A549 (cell line): ENCODE results near the gene SCAP. TPM values are rescaled to one million over a fixed set of nuclear protein-coding genes. Genes with fewer than 3 reads are reported as not detected.

Source experiments
- ATAC-seq, 2 experiments: fragments of 200-7000 bp in 1 of 2; fragments of >200 bp in 1 of 2; cut with Nextera tagmentation in 1 of 2; cut with Tn5 transposase in 1 of 2; 3 replicates each; pipeline versions ENCODE4 v1.8.0 to v1.9.1; 2018 to 2020; ENCODE audit warnings: mild to moderate bottlenecking in 1 of 2, moderate library complexity in 1 of 2
- CTCF ChIA-PET: fragments of 300-600 bp; sonication (Branson Sonifier 250); formaldehyde crosslinking; extraction: SDS; loops from one replicate; lab custom pipeline; 2021; ENCODE audit warnings: antibody characterized with exemption, inconsistent platforms; lab: Yijun Ruan, JAX
- POLR2A ChIA-PET: fragments of 350-600 bp; formaldehyde crosslinking; extraction: SDS; loops from one replicate; lab custom pipeline; 2021; ENCODE audit warnings: antibody characterized with exemption, inconsistent platforms; lab: Yijun Ruan, JAX
- DNase-seq, 2 experiments: peaks; one replicate each; pipeline versions ENCODE4 v3.0.0 to v3.0.0-alpha.2; 2011 to 2016; ENCODE audit warnings: low read depth in 1 of 2, low spot score in 1 of 2
- FAIRE-seq: peaks from 2 replicates; lab custom pipeline; 2011; peaks lifted over from hg19 to GRCh38; lab: Jason Lieb, UNC
- H3K27ac ChIP-seq, 2 experiments: fragments of >200 bp; sonication (Bioruptor Twin); formaldehyde crosslinking; 3 replicates each; pipeline ENCODE4 v1.5.1; 2016 to 2017
- H3K4me1 ChIP-seq: fragments of >200 bp; sonication (Bioruptor Twin); formaldehyde crosslinking; 3 replicates; pipeline ENCODE4 v1.6.1; 2016
- H3K4me2 ChIP-seq: fragments of >200 bp; sonication (Bioruptor Twin); formaldehyde crosslinking; 3 replicates; pipeline ENCODE4 v1.6.1; 2016
- H3K4me3 ChIP-seq: fragments of >200 bp; sonication (Bioruptor Twin); formaldehyde crosslinking; 3 replicates; pipeline ENCODE4 v1.5.1; 2016
- H3K9me3 ChIP-seq: fragments of >200 bp; sonication (Bioruptor Twin); formaldehyde crosslinking; 3 replicates; pipeline ENCODE4 v1.6.1; 2016
- ATOH8 ChIP-seq: fragments of 250-450 bp; sonication (Bioruptor Pico); IDR thresholded peaks from 2 replicates; pipeline ENCODE4 v1.5.0; 2020; ENCODE audit warnings: low read depth, mild to moderate bottlenecking, moderate library complexity
- CBX8 ChIP-seq: fragments of 200-600 bp; sonication (generic); IDR thresholded peaks from 2 replicates; pipeline ENCODE4 v1.6.1; 2016
- CEBPB ChIP-seq, 2 experiments: fragments of >200 bp in 1 of 2; sonication (Bioruptor Twin) in 1 of 2; formaldehyde crosslinking in 1 of 2; IDR thresholded peaks; 2 replicates each; pipeline ENCODE4 v1.6.1; 2012 to 2016
- EHF ChIP-seq: fragments of 250-450 bp; sonication (Bioruptor Pico); IDR thresholded peaks from 2 replicates; pipeline ENCODE4 v1.5.0; 2020; ENCODE audit warnings: mild to moderate bottlenecking
- EP300 ChIP-seq, 2 experiments: fragments of >200 bp; sonication (Bioruptor Twin); formaldehyde crosslinking; IDR thresholded peaks; 2 replicates in 1 of 2; 3 replicates in 1 of 2; pipeline ENCODE4 v1.6.1; 2016 to 2017
- HEYL ChIP-seq: fragments of 250-450 bp; sonication (Bioruptor Pico); IDR thresholded peaks from 2 replicates; pipeline ENCODE4 v1.8.0; 2021; ENCODE audit warnings: mild to moderate bottlenecking, moderate library complexity
- HOXB13 ChIP-seq: fragments of 250-450 bp; sonication (Bioruptor Pico); IDR thresholded peaks from 2 replicates; pipeline ENCODE4 v1.5.0; 2020; ENCODE audit warnings: low read depth, mild to moderate bottlenecking, moderate library complexity
- HOXB5 ChIP-seq: fragments of 250-450 bp; sonication (Bioruptor Pico); IDR thresholded peaks from 2 replicates; pipeline ENCODE4 v1.5.0; 2020; ENCODE audit warnings: mild to moderate bottlenecking, moderate library complexity
- JUNB ChIP-seq: fragments of >200 bp; sonication (Bioruptor Twin); formaldehyde crosslinking; IDR thresholded peaks from 2 replicates; pipeline ENCODE4 v1.6.1; 2016
- KDM1A ChIP-seq: fragments of 200-600 bp; sonication (generic); IDR thresholded peaks from 2 replicates; pipeline ENCODE4 v1.6.1; 2016; ENCODE audit warnings: low read depth, mild to moderate bottlenecking
- KDM5A ChIP-seq: fragments of 200-600 bp; sonication (generic); IDR thresholded peaks from 2 replicates; pipeline ENCODE4 v1.6.1; 2016; ENCODE audit warnings: antibody characterized with exemption, mild to moderate bottlenecking
- MAZ ChIP-seq: fragments of 150-350 bp; IDR thresholded peaks from 2 replicates; pipeline ENCODE4 v1.6.1; 2014; ENCODE audit warnings: antibody characterized with exemption, low read depth, low read length, borderline replicate concordance
- NFE2L2 ChIP-seq: fragments of 150-350 bp; conservative IDR thresholded peaks from 2 replicates; pipeline ENCODE4 v1.6.1; 2014; ENCODE audit warnings: low read length
- NPAS2 ChIP-seq: fragments of 250-450 bp; sonication (Bioruptor Pico); IDR thresholded peaks from 2 replicates; pipeline ENCODE4 v1.8.0; 2022; ENCODE audit warnings: mild to moderate bottlenecking, moderate library complexity, borderline replicate concordance
- PBX3 ChIP-seq: IDR thresholded peaks from 2 replicates; pipeline ENCODE4 v1.6.1; 2012
- PHF8 ChIP-seq: fragments of 200-600 bp; sonication (generic); IDR thresholded peaks from 2 replicates; pipeline ENCODE4 v1.6.1; 2016; ENCODE audit warnings: low read depth, mild to moderate bottlenecking, antibody characterized with exemption, moderate library complexity, borderline replicate concordance
- RARB ChIP-seq: fragments of 250-450 bp; sonication (Bioruptor Pico); IDR thresholded peaks from 2 replicates; pipeline ENCODE4 v1.8.0; 2021; ENCODE audit warnings: mild to moderate bottlenecking, moderate library complexity
- RNF2 ChIP-seq: fragments of 200-600 bp; sonication (generic); IDR thresholded peaks from 2 replicates; pipeline ENCODE4 v1.6.1; 2016; ENCODE audit warnings: low read depth, mild to moderate bottlenecking, antibody characterized with exemption, moderate library complexity, borderline replicate concordance
- SMC3 ChIP-seq: fragments of >200 bp; sonication (Bioruptor Twin); formaldehyde crosslinking; IDR thresholded peaks from 3 replicates; pipeline ENCODE4 v1.6.1; 2018; ENCODE audit warnings: inconsistent platforms
- TP53 ChIP-seq: fragments of 250-450 bp; sonication (Bioruptor Pico); IDR thresholded peaks from 2 replicates; pipeline ENCODE4 v1.5.0; 2021; ENCODE audit warnings: mild to moderate bottlenecking, moderate library complexity
- ZFP36 ChIP-seq: fragments of 450-650 bp; IDR thresholded peaks from 2 replicates; pipeline ENCODE4 v1.6.1; 2014; ENCODE audit warnings: borderline replicate concordance; ENCODE audit not compliant: partially characterized antibody
- WGBS: methylation state at CpG from one replicate; pipeline ENCODE4 v1.1.6; 2017; ENCODE audit errors: missing lambda C conversion rate; 5-methylcytosine and 5-hydroxymethylcytosine counted together
- polyA plus RNA-seq, 4 experiments: library from polyadenylated mRNA; depleted of rRNA in 3 of 4; stranded (reverse); fragments of >200 nt; fragmentation: RNase III in 1 of 4; extraction: RNeasy Plus Mini Kit Qiagen cat#74134 plus additional on column Dnase treatment in 1 of 4; gene quantifications; 2 replicates in 3 of 4; 3 replicates in 1 of 4; pipeline ENCODE4 v1.2.3, GENCODE V29; 2011 to 2017

SCAP gene
- polyA plus RNA-seq, 2 of the 4 experiments (the other 2 are of a cell fraction): 12.9 to 25.9 TPM

GRCh38 chr3:47380026-47380600, 95.6 kb downstream of the SCAP start:
- DNase-seq (no peak), ATAC-seq (no peak; a peak in 2 of 6 replicates), FAIRE-seq (no peak)
- ChIA-PET POLR2A (interaction anchor here (0.6 to 1.2 kb wide), 10 partner anchors 10 to 404 kb away, joined by 3 to 16 read pairs (median 4); partner anchors contain the start of genes CCDC12, KIF9, KLHL18 and SCAP), CTCF (interaction anchor here (0.6 to 1.7 kb wide), 4 partner anchors 9 to 776 kb away, joined by 3 to 8 read pairs (median 4); no protein-coding TSS in a partner anchor)
- Histone ChIP-seq H3K4me3 (peak overlapping the region; percentile 79), H3K9me3 (no peaks in the 10 kb centered on the region), H3K27ac (peak overlapping the region; percentile 90 to 99), H3K4me2 (peak overlapping the region; percentile 82), H3K4me1 (peaks cover 12% of the 10 kb centered on the region)
- TF ChIP-seq PBX3: peak; percentile 12; the same call in 1 of the 2 replicates
- TF ChIP-seq EHF: no peak
- TF ChIP-seq PHF8: peak; percentile 48; the same call in 1 of the 2 replicates
- WGBS: 21% methylated on average over 13 of the region's 23 CpGs

- no peak for FAIRE-seq
- peak overlapping the region; percentile 90 to 99 for H3K27ac ChIP-seq
- H3K9me3 ChIP-seq: no peaks in the 10 kb centered on the region
- 91% methylated on average over 19 of the region's 19 CpGs for WGBS
- DNase-seq: no peak
- ATAC-seq: no peak
- POLR2A ChIA-PET: no interaction called here
- peaks cover 6% of the 10 kb centered on the region; the same call in 2 of the 3 replicates for H3K4me1 ChIP-seq
- peak overlapping the region; percentile 79 for H3K4me3 ChIP-seq
- TF ChIP-seq KDM1A (no peak), CEBPB (IDR thresholded peaks at IDR 0.05) (no peak), TP53 (CRISPR knock-in tag) (no peak), ATOH8 (CRISPR knock-in tag) (no peak), SMC3 (no peak), JUNB (no peak), HOXB13 (no peak), PHF8 (no peak), HOXB5 (CRISPR knock-in tag) (no peak), RARB (CRISPR knock-in tag) (no peak), HEYL (CRISPR knock-in tag) (no peak), RNF2 (no peak), ZFP36 (no peak), EHF (no peak), CBX8 (no peak), NFE2L2 (no peak), NPAS2 (no peak)
- TF ChIP-seq, all 56 proteins: peak for 0
- peak overlapping the region; percentile 82 for H3K4me2 ChIP-seq
- CTCF ChIA-PET: interaction anchor here (1.5 to 1.7 kb wide), 2 partner anchors 9 to 28 kb away, joined by 4 to 8 read pairs; no protein-coding TSS in a partner anchor
Measured at GRCh38 chr3:47379411-47379899, 96.3 kb downstream of the SCAP start.

- Histone ChIP-seq H3K9me3 (no peaks in the 10 kb centered on the region), H3K4me3 (no peak overlapping the region), H3K4me1 (peaks cover 6% of the 10 kb centered on the region; the same call in 2 of the 3 replicates), H3K27ac (no peak overlapping the region; a peak in 1 of 6 replicates), H3K4me2 (peak overlapping the region; percentile 82)
- no peak for TF ChIP-seq EP300 (IDR thresholded peaks at IDR 0.05)
- TF ChIP-seq KDM5A: no peak
- no peak for TF ChIP-seq MAZ
- TF ChIP-seq RARB (CRISPR knock-in tag): no peak
- FAIRE-seq (no peak), DNase-seq (no peak), ATAC-seq (no peak)
- CTCF ChIA-PET: interaction anchor here (1.7 kb wide), 1 partner anchor 8 kb away, joined by 8 read pairs; no protein-coding TSS in a partner anchor
- POLR2A ChIA-PET: no interaction called here
Measured at GRCh38 chr3:47378869-47379268, 96.9 kb downstream of the SCAP start.
